ENCODE results near the gene EXOC3L2.

The EXOC3L2 gene

DNA sequence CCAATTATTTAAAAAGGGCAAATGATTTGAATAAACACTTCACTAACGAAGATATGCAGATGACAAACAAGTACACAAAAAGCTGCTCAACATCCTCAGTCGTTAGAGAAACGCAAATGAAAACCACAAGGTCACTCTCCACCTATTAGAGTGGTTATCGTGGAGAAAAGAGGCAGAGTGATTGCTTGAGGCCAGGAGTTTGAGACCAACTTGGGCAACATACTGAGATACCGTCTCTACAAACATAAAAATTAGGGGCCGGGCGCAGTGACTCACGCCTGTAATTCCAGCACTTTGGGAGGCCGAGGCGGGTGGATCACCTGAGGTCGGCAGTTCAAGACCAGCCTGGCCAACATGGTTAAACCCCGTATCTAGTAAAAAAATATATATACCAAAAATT lies 39.4 kb downstream of the EXOC3L2 start:
- H3K4me2 ChIP-seq (ENCODE audit: low read depth, low read length, poor library complexity, severe bottlenecking), result no peak overlapping the region
- H3K9me2 ChIP-seq (replicated peaks; ENCODE audit: insufficient read depth, low read length), result no peaks in the 10 kb centered on the region
- no peak overlapping the region for H2AFZ ChIP-seq (ENCODE audit: low read depth, low read length, severe bottlenecking)
- H3K9me3 ChIP-seq (ENCODE audit: insufficient read depth, low read length), result peaks cover 4% of the 10 kb centered on the region; the same call in 1 of the 2 replicates
- H4K20me1 ChIP-seq (ENCODE audit: low read depth, low read length), result no peaks in the 10 kb centered on the region
- no peaks in the 10 kb centered on the region for H3K27me3 ChIP-seq (ENCODE audit: low read length)
- no peak for TF ChIP-seq EZH2phosphoT487 (conservative IDR thresholded peaks at IDR 0.05; ENCODE audit: low read length)
- TF ChIP-seq, protein P1, sequence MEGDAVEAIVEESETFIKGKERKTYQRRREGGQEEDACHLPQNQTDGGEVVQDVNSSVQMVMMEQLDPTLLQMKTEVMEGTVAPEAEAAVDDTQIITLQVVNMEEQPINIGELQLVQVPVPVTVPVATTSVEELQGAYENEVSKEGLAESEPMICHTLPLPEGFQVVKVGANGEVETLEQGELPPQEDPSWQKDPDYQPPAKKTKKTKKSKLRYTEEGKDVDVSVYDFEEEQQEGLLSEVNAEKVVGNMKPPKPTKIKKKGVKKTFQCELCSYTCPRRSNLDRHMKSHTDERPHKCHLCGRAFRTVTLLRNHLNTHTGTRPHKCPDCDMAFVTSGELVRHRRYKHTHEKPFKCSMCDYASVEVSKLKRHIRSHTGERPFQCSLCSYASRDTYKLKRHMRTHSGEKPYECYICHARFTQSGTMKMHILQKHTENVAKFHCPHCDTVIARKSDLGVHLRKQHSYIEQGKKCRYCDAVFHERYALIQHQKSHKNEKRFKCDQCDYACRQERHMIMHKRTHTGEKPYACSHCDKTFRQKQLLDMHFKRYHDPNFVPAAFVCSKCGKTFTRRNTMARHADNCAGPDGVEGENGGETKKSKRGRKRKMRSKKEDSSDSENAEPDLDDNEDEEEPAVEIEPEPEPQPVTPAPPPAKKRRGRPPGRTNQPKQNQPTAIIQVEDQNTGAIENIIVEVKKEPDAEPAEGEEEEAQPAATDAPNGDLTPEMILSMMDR (IDR thresholded peaks at IDR 0.05; ENCODE audit: insufficient read depth, low read length, poor library complexity, severe bottlenecking), result no peak
- no peak overlapping the region for H3K9ac ChIP-seq (ENCODE audit: low read length)
- H3K4me3 ChIP-seq (ENCODE audit: insufficient read depth, low read length, poor library complexity, severe bottlenecking), result no peak overlapping the region
- no peak overlapping the region for H3K27ac ChIP-seq (ENCODE audit: low read depth, low read length)
- H3K79me2 ChIP-seq (ENCODE audit: insufficient read depth, low read length), result no peaks in the 10 kb centered on the region
- no peaks in the 10 kb centered on the region for H3F3A ChIP-seq (ENCODE audit: insufficient read depth)
- H3K36me3 ChIP-seq (ENCODE audit: low read length), result no peaks in the 10 kb centered on the region

DNA sequence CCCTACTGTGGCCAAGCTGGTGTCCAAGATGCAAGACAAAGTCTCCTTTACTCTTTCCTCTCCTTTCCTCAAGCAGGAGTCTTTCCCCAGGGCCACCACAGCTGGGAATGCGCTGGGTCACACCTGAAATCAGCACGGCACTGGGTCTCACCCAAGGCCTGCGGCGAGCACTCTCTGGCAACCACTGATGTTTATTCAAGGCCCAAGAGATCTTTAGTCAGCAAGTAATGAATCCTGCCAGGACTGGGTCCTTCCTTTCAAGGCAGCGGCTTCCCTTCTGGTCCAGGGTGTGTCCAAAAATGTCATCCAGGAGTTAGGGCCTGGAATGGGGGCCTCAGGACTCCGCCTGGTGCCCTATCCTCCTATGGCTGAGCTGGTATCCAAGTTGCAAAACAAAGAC lies 42.6 kb downstream of the EXOC3L2 start:
- H3K27ac ChIP-seq (ENCODE audit: low read depth, low read length), result no peak overlapping the region
- no peak for TF ChIP-seq EZH2phosphoT487 (conservative IDR thresholded peaks at IDR 0.05; ENCODE audit: low read length)
- TF ChIP-seq, protein P1 (IDR thresholded peaks at IDR 0.05; ENCODE audit: insufficient read depth, low read length, poor library complexity, severe bottlenecking), result no peak
- H4K20me1 ChIP-seq (ENCODE audit: low read depth, low read length), result no peaks in the 10 kb centered on the region

DNA sequence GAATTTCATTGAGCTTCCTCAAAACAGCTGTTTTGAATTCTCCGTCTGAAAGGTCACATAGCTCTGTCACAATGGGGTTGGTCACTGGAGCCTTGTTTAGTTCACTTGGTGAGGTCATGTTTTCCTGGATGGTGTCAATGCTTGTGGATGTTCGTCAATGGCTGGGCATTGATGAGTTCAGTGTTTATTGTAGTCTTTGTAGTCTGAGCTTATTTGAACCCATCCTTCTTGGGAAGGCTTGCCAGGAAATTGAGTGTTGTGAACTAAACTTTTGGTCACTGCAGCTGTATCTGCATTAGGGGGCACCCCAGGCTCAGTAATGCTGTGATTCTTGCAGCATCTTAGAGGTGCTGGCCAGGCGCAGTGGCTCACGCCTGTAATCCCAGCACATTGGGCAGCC lies 44.6 kb downstream of the EXOC3L2 start:
- no peaks in the 10 kb centered on the region for H3K9me2 ChIP-seq (replicated peaks; ENCODE audit: insufficient read depth, low read length)
- H3F3A ChIP-seq (ENCODE audit: insufficient read depth), result no peaks in the 10 kb centered on the region
- H2AFZ ChIP-seq (ENCODE audit: low read depth, low read length, severe bottlenecking), result no peak overlapping the region
- H3K9me3 ChIP-seq (ENCODE audit: insufficient read depth, low read length), result peaks cover 4% of the 10 kb centered on the region; the same call in 1 of the 2 replicates
- no peaks in the 10 kb centered on the region for H3K79me2 ChIP-seq (ENCODE audit: insufficient read depth, low read length)
- no peaks in the 10 kb centered on the region for H3K27me3 ChIP-seq (ENCODE audit: low read length)
- no peak overlapping the region for H3K4me2 ChIP-seq (ENCODE audit: low read depth, low read length, poor library complexity, severe bottlenecking)
- no peak overlapping the region for H3K27ac ChIP-seq (ENCODE audit: low read depth, low read length)
- TF ChIP-seq, protein P1 (IDR thresholded peaks at IDR 0.05; ENCODE audit: insufficient read depth, low read length, poor library complexity, severe bottlenecking), result no peak
- TF ChIP-seq EZH2phosphoT487 (conservative IDR thresholded peaks at IDR 0.05; ENCODE audit: low read length), result no peak
- no peaks in the 10 kb centered on the region for H4K20me1 ChIP-seq (ENCODE audit: low read depth, low read length)
- no peak overlapping the region for H3K9ac ChIP-seq (ENCODE audit: low read length)
- H3K4me3 ChIP-seq (ENCODE audit: insufficient read depth, low read length, poor library complexity, severe bottlenecking), result no peak overlapping the region
- no peaks in the 10 kb centered on the region for H3K36me3 ChIP-seq (ENCODE audit: low read length)

More for the DNA sequence above, 42.6 kb downstream of the EXOC3L2 start:
- Histone ChIP-seq H2AFZ (ENCODE audit: low read depth, low read length, severe bottlenecking) (no peak overlapping the region), H3K9me3 (ENCODE audit: insufficient read depth, low read length) (peaks cover 4% of the 10 kb centered on the region; the same call in 1 of the 2 replicates), H3K4me2 (ENCODE audit: low read depth, low read length, poor library complexity, severe bottlenecking) (no peak overlapping the region), H3K9me2 (replicated peaks; ENCODE audit: insufficient read depth, low read length) (no peaks in the 10 kb centered on the region), H3K4me3 (ENCODE audit: insufficient read depth, low read length, poor library complexity, severe bottlenecking) (no peak overlapping the region), H3K9ac (ENCODE audit: low read length) (no peak overlapping the region), H3K27me3 (ENCODE audit: low read length) (no peaks in the 10 kb centered on the region), H3F3A (ENCODE audit: insufficient read depth) (no peaks in the 10 kb centered on the region), H3K36me3 (ENCODE audit: low read length) (no peaks in the 10 kb centered on the region), H3K79me2 (ENCODE audit: insufficient read depth, low read length) (no peaks in the 10 kb centered on the region)

Measured in SU-DHL-6 (cell line).